GM21526 (cell line): ENCODE measurements around the gene ITPR1.

Experiments
- ATAC-seq: cut with Tn5 transposase; IDR thresholded peaks from one replicate; pipeline ENCODE4 v1.9.1; 2021; ENCODE audit warnings: moderate library complexity; ENCODE audit not compliant: unreplicated experiment, low FRiP score

Gene ITPR1

DNA sequence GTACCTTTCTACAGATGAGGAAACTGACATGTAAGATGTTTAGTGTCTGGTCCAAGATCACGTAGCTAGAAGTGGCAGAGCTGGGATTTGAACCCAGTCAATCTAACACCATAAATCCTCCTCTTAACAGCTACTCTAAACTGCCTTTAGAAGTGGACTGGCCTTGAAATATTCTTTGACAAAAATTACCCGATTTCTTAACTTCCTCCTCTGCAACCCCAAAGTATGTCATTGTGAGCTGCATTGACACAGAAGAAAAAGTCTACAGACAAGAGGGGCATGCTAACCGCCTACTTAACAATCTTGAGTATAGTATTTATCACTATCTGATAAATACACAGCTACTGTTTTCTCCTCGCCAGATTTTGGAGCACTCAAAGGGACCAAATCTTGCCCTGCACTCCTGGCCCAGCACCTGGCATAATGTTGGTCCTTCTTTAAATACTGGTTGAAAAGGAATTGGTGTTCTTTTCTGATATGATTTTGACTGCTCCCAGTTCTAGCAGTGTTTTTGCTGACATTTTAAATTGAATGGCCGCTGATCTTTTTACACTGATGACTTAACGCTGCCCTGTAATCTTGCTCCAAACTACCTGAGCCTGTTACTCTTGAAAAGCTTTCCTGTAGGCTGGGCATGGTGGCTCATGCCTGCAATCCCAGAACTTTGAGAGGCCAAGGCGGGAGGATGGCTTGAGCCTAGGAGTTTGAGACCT lies 36.9 kb downstream of the ITPR1 start:
- no peak for ATAC-seq

DNA sequence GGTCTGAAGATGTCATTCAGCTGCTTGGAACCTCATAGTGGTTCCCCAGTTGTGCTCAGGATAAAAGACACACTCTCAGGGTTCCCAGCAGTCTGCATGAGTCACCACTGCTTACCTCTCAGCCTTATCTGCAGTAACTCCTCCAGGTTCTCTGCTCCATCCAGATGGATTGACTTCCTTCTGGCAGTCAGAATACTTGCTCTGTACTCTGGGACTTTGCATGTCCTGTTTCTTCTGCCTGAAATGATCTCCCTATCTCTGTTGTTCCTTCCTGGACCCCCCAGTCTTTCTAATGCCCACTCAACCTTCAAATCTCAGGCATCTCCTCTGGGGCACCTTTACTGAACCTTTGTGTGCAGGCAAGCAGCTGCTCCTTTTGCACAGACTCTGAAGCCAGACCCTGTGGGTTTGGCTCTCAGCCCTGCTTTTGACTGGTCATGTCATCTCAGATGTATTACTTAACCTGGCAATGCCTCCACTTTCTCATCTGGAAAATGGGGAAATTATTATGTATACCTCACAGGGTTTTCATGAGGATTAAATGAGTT lies 38.4 kb downstream of the ITPR1 start:
- ATAC-seq: no peak

DNA sequence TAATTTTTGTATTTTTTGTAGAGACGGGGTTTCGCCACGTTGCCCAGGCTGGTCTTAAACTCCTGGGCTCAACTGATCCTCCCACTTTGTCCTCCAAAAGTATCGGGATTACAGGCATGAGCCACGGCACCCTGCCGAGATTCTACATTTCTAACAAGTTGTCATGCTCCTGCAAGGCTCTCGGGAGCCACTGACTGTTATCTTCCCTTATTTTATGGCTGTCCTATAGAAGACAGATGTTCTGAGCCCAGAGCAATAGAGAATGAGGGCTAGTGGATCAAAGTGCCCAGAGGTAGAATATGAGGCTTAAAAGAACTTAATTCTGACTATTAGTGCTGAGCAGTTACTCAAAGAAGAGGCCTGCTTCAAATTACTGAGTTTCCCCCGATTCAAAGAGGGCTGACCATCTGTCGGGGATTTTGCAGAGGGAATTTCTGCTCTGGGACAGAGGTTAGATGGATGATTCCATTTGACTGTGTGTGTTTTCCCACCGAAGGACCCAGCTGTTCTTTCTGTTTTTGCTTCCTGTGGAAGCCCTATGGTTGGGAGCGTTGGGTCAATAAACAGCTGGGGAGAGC lies 39.5 kb downstream of the ITPR1 start:
- ATAC-seq: no peak

DNA sequence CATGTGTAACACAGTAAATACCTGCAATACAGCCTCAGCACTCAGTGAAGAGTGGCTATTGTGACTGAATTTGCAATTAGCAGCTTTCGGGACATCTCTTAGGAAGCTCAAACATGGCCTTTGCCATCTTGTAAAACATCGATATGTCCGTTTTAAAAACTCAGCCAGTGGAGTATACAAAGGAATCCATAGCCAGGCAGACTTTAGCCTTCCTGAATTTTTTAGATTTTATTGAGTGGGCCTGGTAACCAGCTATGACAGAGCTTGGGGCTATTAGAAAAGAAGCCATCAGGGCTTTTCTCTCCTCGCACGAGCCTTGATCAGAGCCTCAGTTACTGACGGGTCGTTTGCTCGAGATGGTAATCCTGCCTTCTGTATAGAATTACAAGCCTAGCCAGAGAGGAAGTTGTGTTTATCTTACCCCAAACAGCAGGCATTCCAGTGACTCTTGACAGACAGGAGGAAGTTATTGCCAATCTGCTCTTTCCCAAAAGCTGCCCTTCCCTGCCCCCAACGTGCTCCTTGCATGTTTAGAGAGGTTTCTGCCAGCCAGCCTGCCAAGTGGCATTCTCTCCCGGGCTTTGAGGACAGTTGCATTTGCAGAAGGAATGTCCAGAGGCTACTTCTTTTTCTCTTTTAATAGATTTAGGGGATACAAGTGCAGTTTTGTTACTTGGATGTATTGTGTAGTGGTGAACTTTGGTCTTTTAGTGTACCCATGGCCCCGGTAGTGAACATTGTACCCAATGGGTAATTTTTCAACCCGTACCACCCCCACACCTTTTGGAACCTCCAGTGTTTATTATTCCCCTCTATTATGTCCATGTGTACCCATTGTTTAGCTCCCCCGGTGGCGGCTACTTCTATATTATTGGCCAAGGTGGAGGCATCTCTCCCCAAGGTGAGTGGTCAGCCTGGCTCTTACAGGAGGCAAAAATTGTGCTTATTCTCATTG lies 40.6 kb downstream of the ITPR1 start:
- ATAC-seq: no peak

DNA sequence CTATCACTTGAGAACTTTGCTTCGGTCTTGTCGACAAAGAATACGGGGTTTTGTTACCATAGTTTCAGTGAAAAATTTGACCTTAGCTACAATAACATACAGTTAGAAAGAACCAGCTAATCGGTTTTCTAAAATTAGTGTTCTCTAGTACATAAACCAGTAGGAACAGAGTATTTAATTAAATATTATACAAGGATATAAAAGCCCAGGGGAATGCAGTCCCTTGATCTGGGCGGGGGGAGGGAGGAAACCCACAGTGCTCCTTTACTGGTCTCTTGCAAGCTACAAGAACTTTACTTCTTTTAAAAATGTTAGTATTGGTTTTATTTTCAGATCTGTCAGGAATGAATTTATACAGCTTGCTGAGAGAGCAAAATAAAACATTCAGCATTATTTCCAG lies 41.8 kb downstream of the ITPR1 start:
- ATAC-seq: no peak

DNA sequence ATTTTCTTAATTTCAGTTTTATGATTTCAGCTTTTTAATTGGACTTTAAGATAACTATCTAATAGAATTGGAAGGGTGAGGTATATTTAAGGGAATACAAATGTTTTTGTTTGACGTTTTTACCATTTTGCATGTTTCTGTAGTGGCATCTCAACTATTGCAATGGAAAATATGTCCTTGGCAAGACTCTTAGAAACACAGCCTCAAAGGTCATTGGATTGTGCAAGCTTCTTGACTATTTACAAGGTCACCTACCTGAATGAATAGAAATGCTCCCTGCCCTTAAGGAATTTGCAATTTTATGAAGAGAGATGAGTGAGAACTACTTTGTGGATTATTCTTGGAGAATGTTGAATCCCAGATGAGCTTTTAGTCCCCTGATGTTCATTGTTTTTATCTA lies 43.1 kb downstream of the ITPR1 start:
- no peak for ATAC-seq

DNA sequence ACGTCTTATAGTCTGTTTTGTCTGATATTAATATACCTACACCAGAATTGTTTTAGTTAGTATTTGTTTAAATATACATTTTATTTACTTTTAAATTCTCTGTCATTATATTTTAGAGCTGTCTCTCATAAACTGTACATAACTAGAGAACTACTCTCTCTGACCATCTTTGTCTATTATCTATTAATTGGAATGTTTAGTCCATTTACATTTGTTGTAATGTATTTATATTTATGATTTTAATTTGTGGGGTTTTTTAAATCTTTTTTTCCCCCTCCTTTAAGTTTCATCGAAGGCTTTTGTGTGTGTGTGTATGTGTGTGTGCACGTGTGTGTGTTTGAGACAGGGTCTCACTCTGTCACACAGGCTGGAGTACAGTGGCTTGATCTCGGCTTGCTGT lies 47.1 kb downstream of the ITPR1 start:
- no peak for ATAC-seq

DNA sequence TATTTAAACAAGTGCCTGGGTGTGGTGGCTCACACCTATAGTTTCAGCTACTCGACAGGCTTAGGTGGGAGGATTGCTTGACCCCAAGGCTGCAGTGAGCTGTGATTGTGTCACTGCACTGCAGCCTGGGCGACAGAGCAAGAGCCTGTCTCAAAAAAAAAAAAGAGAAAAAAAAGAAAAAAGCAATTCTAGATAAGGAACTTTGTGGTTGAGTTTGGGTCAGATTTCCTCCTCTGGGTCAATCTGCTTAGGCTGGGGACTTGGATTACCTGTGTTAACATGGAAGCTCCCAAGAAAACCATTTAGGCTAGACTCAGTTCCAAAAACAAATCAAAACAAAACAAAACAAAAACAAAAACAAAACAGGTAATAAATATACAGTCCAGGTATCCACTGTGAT lies 50.0 kb downstream of the ITPR1 start:
- ATAC-seq: no peak

DNA sequence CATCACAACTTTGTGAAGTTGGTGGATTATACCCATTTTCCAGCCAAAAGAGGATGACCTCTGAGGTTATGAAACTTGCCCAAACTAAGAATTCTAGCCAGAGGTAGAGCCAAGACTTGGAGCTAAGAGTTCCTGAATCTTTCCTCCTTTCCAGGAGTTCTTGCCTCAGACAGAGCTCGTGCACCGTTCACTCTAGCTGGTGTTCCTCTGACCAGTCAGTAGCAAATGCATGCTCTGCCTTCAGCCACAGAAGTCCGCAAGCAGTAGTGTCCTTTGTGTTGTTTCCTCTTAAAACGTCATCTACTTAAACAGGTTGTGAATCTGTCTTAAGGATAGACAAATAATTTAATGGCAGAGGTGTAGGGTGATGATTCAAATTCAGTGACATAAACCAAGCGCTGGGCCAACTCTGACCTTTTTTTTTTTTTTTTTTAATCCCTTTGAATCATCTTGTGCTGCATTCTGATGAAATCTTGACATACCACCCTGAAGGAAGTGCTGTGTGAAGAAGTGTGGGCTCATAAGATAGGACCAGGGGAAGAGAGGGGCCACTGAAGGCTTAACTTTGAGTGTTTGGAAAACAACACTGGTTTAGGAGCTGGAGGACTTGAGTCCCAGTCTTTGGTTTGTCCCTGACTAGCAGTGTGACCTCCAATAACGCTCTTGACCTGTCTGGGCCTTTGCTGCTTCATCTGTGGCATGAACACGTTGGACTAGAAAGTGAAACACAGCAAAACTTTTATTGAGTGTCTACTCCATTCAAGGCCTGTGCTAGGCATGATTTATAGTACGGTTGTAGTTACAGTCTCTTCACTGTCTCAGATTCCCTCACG lies 53.4 kb downstream of the ITPR1 start:
- ATAC-seq: no peak

DNA sequence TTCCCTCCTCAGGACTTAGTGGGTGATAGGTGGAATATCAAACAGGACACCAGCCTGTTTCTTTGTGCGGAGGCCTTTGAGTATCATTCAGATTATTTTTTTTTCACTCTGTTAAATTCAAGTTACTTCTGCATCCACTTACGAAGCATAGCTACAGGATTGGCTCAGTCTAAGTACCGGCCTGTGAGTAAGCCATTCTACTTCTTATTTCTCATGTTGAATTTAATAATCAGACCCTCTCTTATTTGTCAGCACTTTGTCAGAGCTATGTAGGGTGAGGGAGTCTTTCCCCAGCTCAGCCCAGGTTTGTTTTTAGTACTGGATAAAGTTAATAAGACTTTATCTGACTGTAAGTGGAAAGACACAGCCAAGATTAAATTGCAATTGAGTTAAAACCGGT lies 54.7 kb downstream of the ITPR1 start:
- ATAC-seq: no peak

DNA sequence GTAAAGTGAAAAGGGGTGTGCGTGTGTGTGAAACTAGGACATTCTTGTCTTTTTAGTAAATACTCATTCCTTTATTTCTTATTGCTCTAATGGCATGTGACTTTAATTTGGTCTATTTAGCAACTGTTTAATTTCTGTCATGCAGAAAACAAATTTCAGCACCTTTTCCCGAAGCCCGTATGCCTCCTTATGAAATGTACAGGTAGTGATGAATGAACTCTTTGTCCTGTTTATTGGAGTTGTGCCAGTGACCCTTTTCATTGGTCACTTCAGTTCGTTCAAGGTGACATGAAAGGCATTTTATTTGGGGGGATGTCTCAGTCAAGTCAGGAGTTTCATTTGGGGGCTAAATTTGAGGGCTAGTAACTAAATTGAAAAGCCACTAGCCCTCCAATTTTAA lies 55.2 kb downstream of the ITPR1 start:
- no peak for ATAC-seq

DNA sequence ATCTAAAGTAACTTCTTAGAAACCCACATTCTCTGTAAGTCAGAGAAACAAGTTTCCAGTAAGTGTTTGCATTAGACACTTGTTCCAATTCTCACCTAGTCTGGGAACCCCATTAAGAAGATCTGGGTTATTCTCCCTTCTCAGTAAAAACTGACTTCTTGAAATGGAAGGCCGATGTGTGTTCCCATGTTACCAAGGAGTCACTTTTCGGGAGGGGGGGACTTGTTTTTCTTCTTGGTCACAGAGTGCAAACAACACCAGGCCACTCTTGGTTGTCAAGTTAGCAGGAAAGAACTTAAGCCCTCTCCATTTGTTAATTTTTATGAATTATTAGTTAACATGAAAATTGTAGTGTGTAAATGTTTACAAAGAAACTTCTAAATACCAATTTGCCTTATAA lies 55.6 kb downstream of the ITPR1 start:
- ATAC-seq: no peak

DNA sequence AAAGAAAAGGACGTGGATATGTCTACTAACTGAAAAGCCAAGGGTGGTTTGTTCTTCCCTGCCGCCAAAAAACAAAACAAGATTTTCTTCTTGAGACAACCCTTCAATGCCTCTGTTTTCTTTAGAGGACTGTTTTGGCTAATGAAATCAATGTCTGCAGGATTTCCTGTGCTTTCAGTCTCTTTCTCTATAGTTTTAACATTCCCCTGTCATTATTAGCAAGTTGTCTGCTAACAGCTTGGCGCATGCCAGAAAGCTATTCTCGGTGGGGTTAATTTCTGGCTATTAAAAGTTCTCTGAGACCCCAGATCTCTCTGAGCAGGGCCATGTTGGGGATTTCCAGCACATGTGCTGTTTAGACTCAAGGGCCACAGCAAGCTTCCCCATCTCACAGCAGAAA lies 56.7 kb downstream of the ITPR1 start:
- ATAC-seq: no peak

DNA sequence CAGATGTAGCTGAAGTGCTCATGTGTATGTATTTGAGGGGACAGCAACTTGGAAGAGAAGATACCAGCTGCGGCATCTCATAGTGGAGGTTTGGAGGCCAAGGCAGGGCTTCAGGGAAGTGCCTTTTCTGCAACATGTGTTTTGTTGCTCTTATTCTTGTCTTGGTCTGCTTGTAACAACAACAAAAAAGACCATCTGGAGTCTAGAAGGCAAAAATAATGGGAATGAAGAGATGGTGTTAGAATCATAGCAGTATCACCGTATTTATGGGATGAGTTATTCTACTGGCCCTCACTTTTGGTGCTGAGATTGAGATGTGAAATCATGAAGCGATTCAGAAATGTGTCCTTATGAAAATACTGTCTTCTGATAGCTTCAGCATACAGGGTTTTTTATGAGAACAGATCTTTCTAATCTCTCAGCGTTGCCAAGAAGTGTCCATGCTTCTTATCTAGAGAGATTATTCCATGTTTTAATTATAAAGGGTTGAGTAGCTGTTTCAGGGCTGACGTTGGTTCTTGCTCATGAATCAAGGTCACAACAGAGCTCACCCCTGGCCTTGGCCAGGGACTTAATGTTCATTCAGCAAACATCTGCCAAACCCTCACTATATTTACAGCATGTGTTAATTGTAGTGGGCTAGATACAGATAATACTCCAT lies 58.0 kb downstream of the ITPR1 start:
- ATAC-seq: no peak

DNA sequence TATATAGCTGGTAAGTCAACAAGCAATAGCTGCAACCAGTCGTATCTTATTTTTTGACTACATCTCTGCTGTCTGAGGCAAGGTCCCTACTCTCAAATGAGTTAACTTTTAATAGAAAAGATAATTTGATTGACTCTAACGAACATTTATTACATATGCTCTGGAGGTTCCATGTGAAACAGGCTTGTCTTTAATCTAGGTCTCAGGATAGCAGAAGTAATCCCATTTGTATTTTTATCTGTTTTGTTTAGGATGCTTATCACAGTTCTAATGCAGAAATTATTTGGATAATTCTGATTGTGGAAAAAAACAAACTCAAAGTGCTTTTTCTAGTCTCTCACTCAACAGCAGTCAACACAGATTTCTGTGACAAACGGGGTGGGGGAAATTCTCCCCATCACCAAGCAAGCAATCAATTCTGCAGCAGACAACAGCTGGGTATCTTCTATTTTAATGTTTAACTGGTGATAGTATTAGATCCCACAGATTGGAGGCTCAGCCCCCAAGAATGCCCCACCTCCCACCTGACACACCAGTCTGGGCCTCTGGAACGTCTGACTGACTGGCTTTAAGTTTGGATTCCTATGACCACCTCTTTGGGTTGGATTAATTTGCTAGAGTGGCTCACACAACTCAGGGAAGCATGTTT lies 58.8 kb downstream of the ITPR1 start:
- ATAC-seq: no peak

DNA sequence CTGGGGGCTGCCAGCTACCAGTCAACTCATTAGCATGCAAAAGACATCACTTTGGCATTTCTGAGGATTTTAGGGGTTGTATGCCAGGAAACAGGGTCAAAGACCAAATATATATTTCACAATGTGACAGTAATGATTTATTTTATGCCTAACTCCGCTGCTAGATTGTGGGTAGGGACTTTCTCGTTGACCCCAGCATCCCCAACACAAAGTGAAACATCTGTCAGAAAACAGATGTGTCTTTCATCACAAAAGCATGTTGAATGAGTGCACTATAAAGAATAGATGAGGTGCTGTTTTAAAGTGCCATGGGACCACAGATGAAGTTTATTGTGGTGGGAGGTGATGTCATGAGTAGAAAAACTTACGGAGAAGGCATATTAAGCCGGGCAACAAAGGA lies 59.7 kb downstream of the ITPR1 start:
- ATAC-seq: no peak

DNA sequence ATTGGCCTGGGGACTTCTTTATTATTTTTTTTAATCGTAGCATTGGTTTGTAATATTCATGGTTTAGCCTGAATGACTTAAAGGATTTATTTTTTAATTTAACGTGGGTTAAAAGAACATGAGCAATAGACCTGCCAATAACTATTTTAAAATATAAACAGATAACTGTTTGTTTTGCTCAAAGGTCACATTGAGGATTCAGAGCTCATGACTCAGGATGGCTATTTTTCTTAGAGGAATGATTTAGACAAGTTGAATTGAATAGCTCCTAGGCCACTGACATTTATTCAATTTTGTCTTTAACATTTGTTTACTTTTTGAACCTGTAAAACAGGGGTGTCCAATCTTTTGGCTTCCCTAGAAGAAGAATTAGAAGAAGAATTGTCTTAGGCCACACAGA lies 68.5 kb downstream of the ITPR1 start:
- ATAC-seq: no peak

DNA sequence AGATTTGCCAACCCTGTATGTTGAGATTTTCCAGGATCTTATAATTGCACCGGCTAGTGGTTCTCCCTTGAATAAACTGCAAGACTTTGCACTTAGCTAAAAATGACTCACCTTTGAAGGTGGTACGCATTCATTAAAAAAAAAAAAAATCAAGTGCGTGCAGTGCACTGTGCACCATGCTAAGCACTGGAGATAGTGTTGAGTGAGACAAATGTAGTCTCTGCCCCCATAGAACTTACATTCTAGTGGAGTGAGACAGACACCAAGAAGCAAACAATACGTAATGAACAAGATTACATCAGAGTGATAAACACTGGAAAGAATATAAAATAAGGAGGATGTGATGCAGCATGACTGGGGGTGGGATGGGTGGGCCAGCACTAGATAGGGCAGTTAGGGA lies 69.4 kb downstream of the ITPR1 start:
- ATAC-seq: no peak

DNA sequence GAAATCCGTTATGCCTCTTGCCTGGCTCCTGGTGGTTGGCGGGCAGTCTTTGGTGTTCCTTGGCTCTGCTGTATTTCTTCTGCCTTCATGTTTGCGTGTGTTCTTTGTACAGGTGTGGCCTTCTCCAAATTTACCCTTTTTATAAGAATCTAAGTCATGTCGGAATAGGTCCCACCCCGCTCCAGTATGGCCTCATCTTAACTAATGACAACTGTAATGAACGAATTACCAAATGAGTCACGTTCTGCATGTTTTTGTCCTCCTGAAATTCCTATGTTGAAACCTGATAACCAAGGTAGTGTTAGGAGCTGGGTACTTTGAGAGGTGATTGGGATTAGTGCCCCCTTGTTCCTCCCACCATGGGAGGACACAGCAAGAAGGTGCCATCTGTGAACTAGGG lies 71.1 kb downstream of the ITPR1 start:
- no peak for ATAC-seq
